K562 (cell line): ENCODE measurements around the gene CDR2L. TPM values are rescaled to one million over a fixed set of nuclear protein-coding genes. Genes with fewer than 3 reads are reported as not detected.

ENCODE experiments used
- CGGBP1 ChIP-seq: fragments of 250-450 bp; sonication (Bioruptor Pico); IDR thresholded peaks from 2 replicates; pipeline ENCODE4 v1.9.0; 2021; ENCODE audit warnings: mild to moderate bottlenecking
- COPS2 ChIP-seq: fragments of 450-650 bp; conservative IDR thresholded peaks from 2 replicates; pipeline ENCODE4 v1.6.1; 2016; ENCODE audit warnings: mild to moderate bottlenecking, moderate library complexity
- FOS ChIP-seq: IDR thresholded peaks from 3 replicates; pipeline ENCODE4 v1.6.1; 2011; ENCODE audit not compliant: insufficient read length; ENCODE audit errors: extremely low read depth
- KHSRP ChIP-seq: fragments of 450-650 bp; IDR thresholded peaks from 2 replicates; pipeline ENCODE4 v1.6.1; 2017
- L3MBTL2 ChIP-seq: fragments of 450-650 bp; IDR thresholded peaks from 2 replicates; pipeline ENCODE4 v1.6.1; 2016; ENCODE audit warnings: mild to moderate bottlenecking, moderate library complexity
- MCM7 ChIP-seq, 2 experiments: fragments of 450-650 bp; IDR thresholded peaks; 2 replicates each; pipeline ENCODE4 v1.6.1; 2016 to 2018
- MEF2A ChIP-seq: IDR thresholded peaks from 2 replicates; pipeline ENCODE4 v1.6.1; 2011; ENCODE audit warnings: low read depth, mild to moderate bottlenecking, low read length, moderate library complexity; ENCODE audit not compliant: control insufficient read depth
- MLLT1 ChIP-seq, 2 experiments: fragments of 450-650 bp; IDR thresholded peaks; 2 replicates each; pipeline ENCODE4 v1.6.1; 2016
- MXI1 ChIP-seq: IDR thresholded peaks from 2 replicates; pipeline ENCODE4 v1.6.1; 2011; ENCODE audit warnings: low read depth, mild to moderate bottlenecking, improper control_type of control experiment, low read length
- NFE2 ChIP-seq: IDR thresholded peaks from 2 replicates; pipeline ENCODE4 v1.6.1; 2014; ENCODE audit warnings: antibody characterized with exemption, low read depth
- NR2C2 ChIP-seq, 2 experiments: fragments of 200-800 bp in 1 of 2; sonication (Bioruptor generic) in 1 of 2; sonication (generic) in 1 of 2; formaldehyde crosslinking in 1 of 2; IDR thresholded peaks; 2 replicates each; pipeline versions ENCODE4 v1.6.1 to v1.8.0; 2016 to 2022; ENCODE audit warnings: mild to moderate bottlenecking in 1 of 2, missing compliant biosample characterization in 1 of 2, missing genetic modification characterization in 1 of 2, missing genetic modification reagents in 1 of 2
- NR3C1 ChIP-seq: sonication (generic); formaldehyde crosslinking; IDR thresholded peaks from 2 replicates; pipeline ENCODE4 v1.8.1; 2022; ENCODE audit warnings: missing genetic modification reagents
- SLC30A9 ChIP-seq: fragments of 250-450 bp; sonication (Bioruptor Pico); IDR thresholded peaks from 2 replicates; pipeline ENCODE4 v1.8.0; 2022; ENCODE audit warnings: mild to moderate bottlenecking, moderate library complexity
- STAT5B ChIP-seq: fragments of 250-450 bp; sonication (Bioruptor Pico); IDR thresholded peaks from 2 replicates; pipeline ENCODE4 v1.8.0; 2021; ENCODE audit warnings: mild to moderate bottlenecking, inconsistent platforms
- ZNF184 ChIP-seq: sonication (generic); formaldehyde crosslinking; IDR thresholded peaks from 2 replicates; pipeline ENCODE4 v1.5.0; 2020; ENCODE audit warnings: missing genetic modification reagents
- ZNF583 ChIP-seq: fragments of 250-450 bp; sonication (Bioruptor Pico); IDR thresholded peaks from 2 replicates; pipeline ENCODE4 v1.4.0; 2020
- ZNF586 ChIP-seq: fragments of 450-650 bp; formaldehyde crosslinking; conservative IDR thresholded peaks from 2 replicates; pipeline ENCODE4 v1.4.0; 2020; ENCODE audit warnings: mild to moderate bottlenecking, moderate library complexity
- ZNF764 ChIP-seq: fragments of 250-450 bp; sonication (Bioruptor Pico); IDR thresholded peaks from 2 replicates; pipeline ENCODE4 v1.4.0; 2020; ENCODE audit warnings: low read depth, mild to moderate bottlenecking, moderate library complexity
- polyA plus RNA-seq, 8 experiments: library from polyadenylated mRNA; depleted of rRNA in 4 of 8; stranded (reverse) in 5 of 8; unstranded in 3 of 8; fragments of >200 nt; fragmentation: Nextera tagmentation in 2 of 8; fragmentation: Illumina TruSeq in 1 of 8; extraction: Ambion mirVana in 2 of 8; extraction: Trizol in 1 of 8; gene quantifications; 2 replicates each; pipeline versions ENCODE4 v1.2.1 to v1.2.3, GENCODE V29; 2011 to 2014; ENCODE audit warnings: inconsistent platforms in 1 of 8, missing spikeins in 1 of 8
- total RNA-seq, 7 experiments: library from RNA; depleted of rRNA in 6 of 7; stranded (reverse); fragments of >200 nt in 6 of 7; fragmentation: Illumina TruSeq in 2 of 7; extraction: Trizol in 2 of 7; gene quantifications; 2 replicates each; pipeline versions ENCODE4 v1.2.1 to v1.2.3, GENCODE V29; 2011 to 2021; ENCODE audit warnings: low replicate concordance in 1 of 7
- TF ChIP-seq, protein P1 (sequence below): sonication (generic); formaldehyde crosslinking; IDR thresholded peaks from 2 replicates; pipeline ENCODE4 v1.8.1; 2023; ENCODE audit warnings: missing genetic modification reagents, mild to moderate bottlenecking, borderline replicate concordance
- TF ChIP-seq, protein P2 (sequence below): IDR thresholded peaks from 2 replicates; pipeline ENCODE4 v1.6.1; 2012; ENCODE audit warnings: low read depth, low read length, improper control_type of control experiment, borderline replicate concordance

Gene CDR2L
- total and polyA plus RNA-seq, 9 of the 15 experiments (the other 6 are each of a cell fraction or from before 2014, with no cell fraction given): 2.7 to 16.0 (median 7.3) TPM

DNA sequence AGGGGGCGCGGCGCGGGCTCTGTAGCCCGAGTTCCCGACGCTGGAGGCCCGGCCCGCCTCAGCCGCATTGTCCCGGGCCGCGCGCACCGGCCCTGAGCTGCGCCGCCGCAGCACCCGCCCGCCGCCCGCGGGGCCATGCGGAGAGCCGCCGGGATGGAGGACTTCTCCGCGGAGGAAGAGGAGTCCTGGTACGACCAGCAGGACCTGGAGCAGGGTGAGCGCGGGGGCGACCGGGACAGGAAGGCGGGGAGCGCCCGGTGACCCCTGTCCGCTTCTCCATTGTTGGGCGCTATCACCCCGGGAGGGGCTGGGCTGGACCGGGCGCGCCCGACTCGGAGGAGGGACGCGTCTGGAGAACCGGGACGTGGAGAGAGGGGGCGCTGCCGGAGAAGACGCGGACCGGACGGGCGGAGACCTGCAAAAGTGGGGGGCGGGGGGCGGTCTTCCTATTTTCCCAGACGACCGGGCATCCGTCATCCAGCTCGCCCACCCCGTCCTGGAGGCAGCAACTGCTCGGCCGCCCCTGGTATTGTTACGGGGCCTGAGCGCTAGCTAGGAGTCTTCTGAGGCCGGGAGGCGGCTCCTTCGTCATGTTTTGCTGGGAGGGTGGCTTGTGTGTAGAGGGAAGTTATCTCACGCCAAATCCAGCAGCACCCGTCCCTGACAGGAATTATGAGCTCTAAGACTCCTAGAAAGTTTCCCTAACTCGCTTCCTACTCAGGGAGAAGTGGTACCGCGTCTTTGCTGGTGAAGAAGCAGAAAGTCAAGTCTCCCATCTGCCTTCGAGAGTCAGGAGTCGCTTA, 678 bp downstream of the CDR2L start (continued):
- no peak for TF ChIP-seq NR2C2 (CRISPR knock-in tag; IDR thresholded peaks at IDR 0.05)
- peak; percentile 41; the same call in 1 of the 2 replicates for TF ChIP-seq NR2C2 (tag; IDR thresholded peaks at IDR 0.05)
- no peak for TF ChIP-seq CGGBP1 (CRISPR knock-in tag)
- no peak for TF ChIP-seq MLLT1 (IDR thresholded peaks at IDR 0.05)
- no peak for TF ChIP-seq ZNF764 (CRISPR knock-in tag)
- no peak for TF ChIP-seq ZNF184 (CRISPR knock-in tag)
- TF ChIP-seq L3MBTL2: no peak; the same call in 1 of the 2 replicates
- TF ChIP-seq NR3C1 (CRISPR knock-in tag): no peak
- no peak for TF ChIP-seq ZNF583 (CRISPR knock-in tag)
- no peak for TF ChIP-seq MEF2A
- TF ChIP-seq, protein P1, sequence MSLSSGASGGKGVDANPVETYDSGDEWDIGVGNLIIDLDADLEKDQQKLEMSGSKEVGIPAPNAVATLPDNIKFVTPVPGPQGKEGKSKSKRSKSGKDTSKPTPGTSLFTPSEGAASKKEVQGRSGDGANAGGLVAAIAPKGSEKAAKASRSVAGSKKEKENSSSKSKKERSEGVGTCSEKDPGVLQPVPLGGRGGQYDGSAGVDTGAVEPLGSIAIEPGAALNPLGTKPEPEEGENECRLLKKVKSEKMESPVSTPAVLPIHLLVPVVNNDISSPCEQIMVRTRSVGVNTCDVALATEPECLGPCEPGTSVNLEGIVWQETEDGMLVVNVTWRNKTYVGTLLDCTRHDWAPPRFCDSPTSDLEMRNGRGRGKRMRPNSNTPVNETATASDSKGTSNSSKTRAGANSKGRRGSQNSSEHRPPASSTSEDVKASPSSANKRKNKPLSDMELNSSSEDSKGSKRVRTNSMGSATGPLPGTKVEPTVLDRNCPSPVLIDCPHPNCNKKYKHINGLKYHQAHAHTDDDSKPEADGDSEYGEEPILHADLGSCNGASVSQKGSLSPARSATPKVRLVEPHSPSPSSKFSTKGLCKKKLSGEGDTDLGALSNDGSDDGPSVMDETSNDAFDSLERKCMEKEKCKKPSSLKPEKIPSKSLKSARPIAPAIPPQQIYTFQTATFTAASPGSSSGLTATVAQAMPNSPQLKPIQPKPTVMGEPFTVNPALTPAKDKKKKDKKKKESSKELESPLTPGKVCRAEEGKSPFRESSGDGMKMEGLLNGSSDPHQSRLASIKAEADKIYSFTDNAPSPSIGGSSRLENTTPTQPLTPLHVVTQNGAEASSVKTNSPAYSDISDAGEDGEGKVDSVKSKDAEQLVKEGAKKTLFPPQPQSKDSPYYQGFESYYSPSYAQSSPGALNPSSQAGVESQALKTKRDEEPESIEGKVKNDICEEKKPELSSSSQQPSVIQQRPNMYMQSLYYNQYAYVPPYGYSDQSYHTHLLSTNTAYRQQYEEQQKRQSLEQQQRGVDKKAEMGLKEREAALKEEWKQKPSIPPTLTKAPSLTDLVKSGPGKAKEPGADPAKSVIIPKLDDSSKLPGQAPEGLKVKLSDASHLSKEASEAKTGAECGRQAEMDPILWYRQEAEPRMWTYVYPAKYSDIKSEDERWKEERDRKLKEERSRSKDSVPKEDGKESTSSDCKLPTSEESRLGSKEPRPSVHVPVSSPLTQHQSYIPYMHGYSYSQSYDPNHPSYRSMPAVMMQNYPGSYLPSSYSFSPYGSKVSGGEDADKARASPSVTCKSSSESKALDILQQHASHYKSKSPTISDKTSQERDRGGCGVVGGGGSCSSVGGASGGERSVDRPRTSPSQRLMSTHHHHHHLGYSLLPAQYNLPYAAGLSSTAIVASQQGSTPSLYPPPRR (CRISPR knock-in tag): peak; percentile 24; the same call in 1 of the 2 replicates
- no peak for TF ChIP-seq SLC30A9
- TF ChIP-seq NFE2: no peak
- TF ChIP-seq MXI1: no peak
- no peak for TF ChIP-seq STAT5B (CRISPR knock-in tag)
- TF ChIP-seq FOS: no peak
- TF ChIP-seq, protein P2, sequence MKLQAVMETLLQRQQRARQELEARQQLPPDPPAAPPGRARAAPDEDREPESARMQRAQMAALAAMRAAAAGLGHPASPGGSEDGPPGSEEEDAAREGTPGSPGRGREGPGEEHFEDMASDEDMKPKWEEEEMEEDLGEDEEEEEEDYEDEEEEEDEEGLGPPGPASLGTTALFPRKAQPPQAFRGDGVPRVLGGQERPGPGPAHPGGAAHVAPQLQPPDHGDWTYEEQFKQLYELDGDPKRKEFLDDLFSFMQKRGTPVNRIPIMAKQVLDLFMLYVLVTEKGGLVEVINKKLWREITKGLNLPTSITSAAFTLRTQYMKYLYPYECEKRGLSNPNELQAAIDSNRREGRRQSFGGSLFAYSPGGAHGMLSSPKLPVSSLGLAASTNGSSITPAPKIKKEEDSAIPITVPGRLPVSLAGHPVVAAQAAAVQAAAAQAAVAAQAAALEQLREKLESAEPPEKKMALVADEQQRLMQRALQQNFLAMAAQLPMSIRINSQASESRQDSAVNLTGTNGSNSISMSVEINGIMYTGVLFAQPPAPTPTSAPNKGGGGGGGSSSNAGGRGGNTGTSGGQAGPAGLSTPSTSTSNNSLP: no peak
- TF ChIP-seq MCM7 (IDR thresholded peaks at IDR 0.05): no peak
- no peak for TF ChIP-seq KHSRP
- TF ChIP-seq ZNF586: no peak
- no peak for TF ChIP-seq COPS2
